HEK293T (cell line): Measurements from ENCODE around the gene CLMP.

Source experiments
- ARNT ChIP-seq: fragments of 450-650 bp; IDR thresholded peaks from 2 replicates; pipeline ENCODE4 v1.6.1; 2017; ENCODE audit warnings: mild to moderate bottlenecking
- BHLHE40 ChIP-seq: fragments of 450-650 bp; IDR thresholded peaks from 2 replicates; pipeline ENCODE4 v1.6.1; 2016; ENCODE audit warnings: mild to moderate bottlenecking, moderate library complexity, borderline replicate concordance
- ELF4 ChIP-seq: fragments of 450-650 bp; IDR thresholded peaks from 2 replicates; pipeline ENCODE4 v1.6.1; 2017; ENCODE audit warnings: antibody characterized with exemption
- FOXA1 ChIP-seq: fragments of 450-650 bp; IDR thresholded peaks from 2 replicates; pipeline ENCODE4 v1.6.1; 2016; ENCODE audit warnings: mild to moderate bottlenecking
- FOXM1 ChIP-seq: fragments of 450-650 bp; IDR thresholded peaks from 2 replicates; pipeline ENCODE4 v1.6.1; 2017; ENCODE audit warnings: mild to moderate bottlenecking, borderline replicate concordance
- NFRKB ChIP-seq: fragments of 450-650 bp; IDR thresholded peaks from 2 replicates; pipeline ENCODE4 v1.6.1; 2016; ENCODE audit warnings: mild to moderate bottlenecking, moderate library complexity
- SP1 ChIP-seq: fragments of 450-650 bp; IDR thresholded peaks from 2 replicates; pipeline ENCODE4 v1.6.1; 2017
- SUZ12 ChIP-seq: fragments of 450-650 bp; IDR thresholded peaks from 2 replicates; pipeline ENCODE4 v1.6.1; 2016; ENCODE audit warnings: mild to moderate bottlenecking
- TARDBP ChIP-seq: fragments of 450-650 bp; IDR thresholded peaks from 2 replicates; pipeline ENCODE4 v1.6.1; 2016
- ZNF384 ChIP-seq: fragments of 450-650 bp; IDR thresholded peaks from 2 replicates; pipeline ENCODE4 v1.6.1; 2016

- TF ChIP-seq TARDBP = no peak
- TF ChIP-seq ARNT = no peak
- no peak for TF ChIP-seq ELF4
- no peak for TF ChIP-seq BHLHE40
- no peak for TF ChIP-seq SUZ12
- no peak for TF ChIP-seq FOXA1
- TF ChIP-seq FOXM1 = no peak
- TF ChIP-seq NFRKB = no peak
- no peak for TF ChIP-seq SP1
- no peak for TF ChIP-seq ZNF384
Observed at GRCh38 chr11:123063826-123064657, 131.0 kb downstream of the CLMP start.
